ENCODE data around the gene MPND.
A peak's percentile ranks its signal among the peaks of the same experiment; 100 is the strongest.

MPND gene

DNA sequence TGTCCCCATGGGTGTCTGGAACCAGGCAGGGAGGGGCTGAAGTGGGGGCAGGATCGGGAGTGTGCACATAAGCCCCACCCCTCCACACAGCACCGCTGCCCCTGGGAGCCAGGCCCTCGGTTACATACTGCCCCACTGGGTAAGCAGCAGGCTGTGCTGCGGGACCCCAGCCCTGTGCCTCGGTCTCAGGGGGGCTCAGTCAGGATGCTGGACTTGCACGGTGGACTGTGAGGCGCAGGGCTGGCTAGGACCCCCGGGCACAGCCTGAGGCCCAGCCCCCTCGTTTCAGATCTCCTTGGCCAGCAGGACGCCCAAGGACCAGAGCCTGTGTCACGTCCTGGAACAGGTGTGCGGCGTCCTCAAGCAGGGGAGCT lies 16.3 kb downstream of the MPND start:
- H3K9ac ChIP-seq (ENCODE audit: insufficient read length, low read depth), result peak overlapping the region; percentile 50
- no peak overlapping the region for H3K4me3 ChIP-seq (ENCODE audit: insufficient read length, low read depth)
- no peak for DNase-seq (ENCODE audit: low read depth, low spot score)
- peaks cover 25% of the 10 kb centered on the region for H3K4me1 ChIP-seq (ENCODE audit: insufficient read depth, insufficient read length)
- H3K9me3 ChIP-seq (ENCODE audit: insufficient read depth, low read length), result no peaks in the 10 kb centered on the region
- peaks cover 87% of the 10 kb centered on the region for H3K36me3 ChIP-seq (ENCODE audit: insufficient read depth, insufficient read length, low read length)
- H3K27me3 ChIP-seq (ENCODE audit: insufficient read depth, insufficient read length), result no peaks in the 10 kb centered on the region
- no peak for TF ChIP-seq SUZ12 (IDR thresholded peaks at IDR 0.05; ENCODE audit: extremely low read depth, insufficient read depth, insufficient read length)

DNA sequence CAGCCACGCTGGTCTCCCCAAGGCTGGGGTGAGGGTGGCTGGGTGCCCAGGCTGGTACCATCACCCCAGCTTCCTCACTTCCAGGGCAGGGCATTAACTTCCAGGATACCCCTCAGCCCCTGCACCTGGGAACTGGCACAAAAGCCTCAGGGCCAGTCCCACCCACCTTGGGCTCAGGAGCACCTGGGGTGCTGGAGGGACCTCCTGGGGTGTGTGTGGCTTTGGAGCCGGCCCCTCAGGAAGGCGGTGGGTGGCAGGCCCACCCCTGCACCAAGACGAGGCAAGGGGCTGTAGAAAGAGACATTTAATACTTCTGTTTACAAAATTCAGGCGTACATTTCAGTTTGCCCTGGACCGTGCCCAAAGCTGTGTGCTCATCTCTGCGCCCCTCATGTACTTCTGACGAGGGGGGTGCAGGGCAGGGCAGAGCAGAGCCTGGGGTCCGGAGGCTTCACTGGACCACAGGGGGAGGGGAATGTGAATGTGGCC lies 16.8 kb downstream of the MPND start:
- Histone ChIP-seq H3K9me3 (ENCODE audit: insufficient read depth, low read length) (no peaks in the 10 kb centered on the region), H3K4me1 (ENCODE audit: insufficient read depth, insufficient read length) (peaks cover 25% of the 10 kb centered on the region), H3K27me3 (ENCODE audit: insufficient read depth, insufficient read length) (no peaks in the 10 kb centered on the region), H3K36me3 (ENCODE audit: insufficient read depth, insufficient read length, low read length) (peaks cover 88% of the 10 kb centered on the region), H3K9ac (ENCODE audit: insufficient read length, low read depth) (no peak overlapping the region), H3K4me3 (ENCODE audit: insufficient read length, low read depth) (no peak overlapping the region)
- no peak for DNase-seq (ENCODE audit: low read depth, low spot score)
- no peak for TF ChIP-seq SUZ12 (IDR thresholded peaks at IDR 0.05; ENCODE audit: extremely low read depth, insufficient read depth, insufficient read length)
- TF ChIP-seq YY1 (IDR thresholded peaks at IDR 0.05; ENCODE audit: insufficient read depth, insufficient read length), result no peak
- no peak for TF ChIP-seq ZNF274 (IDR thresholded peaks at IDR 0.05; ENCODE audit: low read depth, low read length)

- no peak overlapping the region for H3K4me3 ChIP-seq (ENCODE audit: insufficient read length, low read depth)
- no peaks in the 10 kb centered on the region for H3K27me3 ChIP-seq (ENCODE audit: insufficient read depth, insufficient read length)
- H3K9me3 ChIP-seq (ENCODE audit: insufficient read depth, low read length), result no peaks in the 10 kb centered on the region
- peaks cover 31% of the 10 kb centered on the region for H3K4me1 ChIP-seq (ENCODE audit: insufficient read depth, insufficient read length)
- peaks cover 93% of the 10 kb centered on the region for H3K36me3 ChIP-seq (ENCODE audit: insufficient read depth, insufficient read length, low read length)
- TF ChIP-seq SUZ12 (IDR thresholded peaks at IDR 0.05; ENCODE audit: extremely low read depth, insufficient read depth, insufficient read length) (no peak), ZNF274 (IDR thresholded peaks at IDR 0.05; ENCODE audit: low read depth, low read length) (no peak), YY1 (IDR thresholded peaks at IDR 0.05; ENCODE audit: insufficient read depth, insufficient read length) (no peak)
- H3K9ac ChIP-seq (ENCODE audit: insufficient read length, low read depth), result peak overlapping the region; percentile 56
- no peak for DNase-seq (ENCODE audit: low read depth, low spot score)
Observed at GRCh38 chr19:4360641-4361151, 17.3 kb downstream of the MPND start.

DNA sequence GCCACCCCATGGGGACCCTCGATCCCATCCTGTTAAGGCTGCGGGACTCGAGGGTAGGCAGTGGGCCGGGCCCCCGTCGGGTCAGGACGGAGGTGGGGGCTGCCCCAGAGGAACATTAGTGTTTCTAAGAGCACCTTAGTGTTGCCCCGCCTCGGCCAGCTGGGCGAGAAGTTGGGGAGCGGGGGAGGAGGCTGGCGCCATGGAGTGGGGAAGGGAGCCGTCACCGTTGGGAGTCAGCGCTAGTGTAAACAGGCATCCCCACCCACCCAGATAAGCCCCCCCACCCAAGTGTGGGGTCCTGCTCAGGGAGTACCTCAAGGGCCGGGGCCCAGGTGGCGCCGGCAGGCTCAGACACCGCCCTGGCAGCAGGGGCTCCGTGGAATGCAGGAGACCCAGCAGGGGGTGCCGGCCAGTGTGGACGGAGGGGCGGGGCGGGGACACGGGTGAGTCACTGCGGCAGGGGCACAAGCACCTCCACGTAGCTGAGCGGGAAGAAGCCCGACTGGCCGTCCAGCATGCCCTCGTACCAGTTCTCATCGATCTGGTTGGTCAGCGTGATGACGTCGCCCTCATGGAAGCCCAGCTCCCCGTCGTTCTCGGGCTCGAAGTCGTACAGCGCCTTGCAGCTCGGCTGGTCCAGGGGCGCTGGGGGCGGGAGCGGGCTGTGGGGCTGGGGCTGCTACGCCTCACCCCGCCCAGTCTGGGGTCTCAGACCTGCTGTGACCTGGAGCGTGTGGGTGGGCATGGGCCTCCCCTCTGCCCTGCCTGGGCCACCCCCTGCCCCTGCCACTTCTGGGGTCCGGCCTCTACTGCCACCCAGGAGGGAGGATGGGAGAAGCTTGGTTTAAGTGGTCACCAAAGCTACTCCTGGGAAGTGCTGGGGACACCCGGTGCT lies 18.0 kb downstream of the MPND start:
- Histone ChIP-seq H3K9me3 (ENCODE audit: insufficient read depth, low read length) (no peaks in the 10 kb centered on the region), H3K27me3 (ENCODE audit: insufficient read depth, insufficient read length) (no peaks in the 10 kb centered on the region), H3K4me3 (ENCODE audit: insufficient read length, low read depth) (no peak overlapping the region), H3K36me3 (ENCODE audit: insufficient read depth, insufficient read length, low read length) (peaks cover 93% of the 10 kb centered on the region), H3K9ac (ENCODE audit: insufficient read length, low read depth) (peak overlapping the region; percentile 56), H3K4me1 (ENCODE audit: insufficient read depth, insufficient read length) (peaks cover 35% of the 10 kb centered on the region)
- TF ChIP-seq SUZ12 (IDR thresholded peaks at IDR 0.05; ENCODE audit: extremely low read depth, insufficient read depth, insufficient read length), result no peak
- no peak for TF ChIP-seq YY1 (IDR thresholded peaks at IDR 0.05; ENCODE audit: insufficient read depth, insufficient read length)
- no peak for TF ChIP-seq ZNF274 (IDR thresholded peaks at IDR 0.05; ENCODE audit: low read depth, low read length)
- no peak for DNase-seq (ENCODE audit: low read depth, low spot score)

DNA sequence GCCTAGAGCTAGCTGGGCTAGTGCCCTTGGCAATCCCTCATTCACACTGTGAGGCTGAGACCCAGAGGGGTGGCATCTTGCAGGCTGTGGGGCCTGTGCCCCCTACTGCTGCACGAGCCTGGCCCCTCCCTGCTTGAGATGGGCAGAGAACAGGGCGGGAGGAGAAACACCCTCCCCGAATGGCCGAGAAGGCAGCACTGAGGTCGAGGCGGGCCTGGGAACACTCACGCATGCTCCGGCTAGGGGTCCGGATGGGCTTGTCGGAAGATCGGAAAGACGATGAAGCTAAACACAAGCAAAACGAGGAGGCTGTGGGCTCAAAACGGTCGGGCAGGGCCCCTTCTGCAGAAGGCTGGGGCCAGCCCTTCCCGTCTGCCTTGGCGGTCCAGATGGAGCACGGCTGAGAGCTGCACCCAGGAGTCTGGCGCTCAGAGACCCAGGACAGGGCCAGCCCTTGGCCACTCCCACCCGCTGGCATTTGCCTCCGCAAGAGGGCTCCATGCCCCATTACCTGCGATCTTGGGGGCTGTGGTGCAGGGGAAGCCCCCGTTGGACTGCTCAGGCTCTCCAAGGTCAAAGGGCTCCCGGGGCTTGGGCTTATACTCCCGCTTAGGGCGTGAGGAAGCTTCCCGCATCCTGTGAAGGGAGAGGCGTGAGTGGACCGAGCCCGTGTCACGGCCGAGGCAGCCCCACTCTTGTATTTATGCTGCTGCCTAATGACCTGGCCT lies 18.9 kb downstream of the MPND start:
- Histone ChIP-seq H3K4me3 (ENCODE audit: insufficient read length, low read depth) (no peak overlapping the region), H3K36me3 (ENCODE audit: insufficient read depth, insufficient read length, low read length) (peaks cover 94% of the 10 kb centered on the region), H3K4me1 (ENCODE audit: insufficient read depth, insufficient read length) (peaks cover 32% of the 10 kb centered on the region), H3K9ac (ENCODE audit: insufficient read length, low read depth) (no peak overlapping the region), H3K27me3 (ENCODE audit: insufficient read depth, insufficient read length) (no peaks in the 10 kb centered on the region), H3K9me3 (ENCODE audit: insufficient read depth, low read length) (no peaks in the 10 kb centered on the region)
- no peak for DNase-seq (ENCODE audit: low read depth, low spot score)
- no peak for TF ChIP-seq ZNF274 (IDR thresholded peaks at IDR 0.05; ENCODE audit: low read depth, low read length)
- no peak for TF ChIP-seq YY1 (IDR thresholded peaks at IDR 0.05; ENCODE audit: insufficient read depth, insufficient read length)
- TF ChIP-seq SUZ12 (IDR thresholded peaks at IDR 0.05; ENCODE audit: extremely low read depth, insufficient read depth, insufficient read length), result no peak

DNA sequence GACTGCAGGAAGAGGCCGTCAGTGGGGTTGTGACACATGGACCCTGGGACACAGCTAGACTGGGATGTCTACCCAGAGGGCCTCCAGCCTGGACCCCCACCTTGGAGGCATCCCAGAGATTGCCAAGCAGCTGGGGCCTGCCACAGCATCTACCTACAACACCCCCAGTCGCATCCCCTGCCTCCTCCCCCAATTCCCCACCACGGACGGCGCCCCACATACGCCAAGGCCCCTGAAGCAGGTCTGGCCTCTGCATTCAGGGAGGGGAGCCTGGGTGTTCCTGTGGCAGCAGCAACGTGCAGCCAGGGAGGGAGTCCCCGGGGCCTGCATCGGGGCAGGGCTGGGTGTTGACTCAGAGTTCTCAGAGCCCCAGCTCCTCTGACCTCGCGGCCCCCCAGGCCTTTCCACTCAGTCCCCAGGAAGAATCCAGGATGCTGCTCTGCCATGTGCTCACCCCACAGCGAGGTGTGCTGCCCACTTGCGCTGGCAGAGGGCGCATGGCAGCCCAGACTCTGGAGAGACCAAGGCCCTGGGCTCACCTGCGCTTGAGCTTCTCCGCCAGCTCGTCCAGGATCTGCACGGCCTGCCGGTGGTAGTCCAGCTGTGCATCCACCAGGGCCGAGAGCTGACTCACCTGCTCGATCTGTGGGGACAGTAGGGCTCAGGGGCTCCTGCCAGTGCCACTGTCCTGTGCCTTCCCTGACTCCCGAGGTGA lies 19.6 kb downstream of the MPND start:
- H3K27me3 ChIP-seq (ENCODE audit: insufficient read depth, insufficient read length), result no peaks in the 10 kb centered on the region
- H3K4me1 ChIP-seq (ENCODE audit: insufficient read depth, insufficient read length), result peaks cover 33% of the 10 kb centered on the region
- DNase-seq (ENCODE audit: low read depth, low spot score), result no peak
- H3K4me3 ChIP-seq (ENCODE audit: insufficient read length, low read depth), result no peak overlapping the region
- H3K9ac ChIP-seq (ENCODE audit: insufficient read length, low read depth), result no peak overlapping the region
- no peaks in the 10 kb centered on the region for H3K9me3 ChIP-seq (ENCODE audit: insufficient read depth, low read length)
- H3K36me3 ChIP-seq (ENCODE audit: insufficient read depth, insufficient read length, low read length), result peaks cover 96% of the 10 kb centered on the region
- TF ChIP-seq YY1 (IDR thresholded peaks at IDR 0.05; ENCODE audit: insufficient read depth, insufficient read length), result no peak
- no peak for TF ChIP-seq SUZ12 (IDR thresholded peaks at IDR 0.05; ENCODE audit: extremely low read depth, insufficient read depth, insufficient read length)
- no peak for TF ChIP-seq ZNF274 (IDR thresholded peaks at IDR 0.05; ENCODE audit: low read depth, low read length)

Measured in NT2/D1 (cell line).